ENCODE results near the gene TTLL9.

Gene TTLL9

DNA sequence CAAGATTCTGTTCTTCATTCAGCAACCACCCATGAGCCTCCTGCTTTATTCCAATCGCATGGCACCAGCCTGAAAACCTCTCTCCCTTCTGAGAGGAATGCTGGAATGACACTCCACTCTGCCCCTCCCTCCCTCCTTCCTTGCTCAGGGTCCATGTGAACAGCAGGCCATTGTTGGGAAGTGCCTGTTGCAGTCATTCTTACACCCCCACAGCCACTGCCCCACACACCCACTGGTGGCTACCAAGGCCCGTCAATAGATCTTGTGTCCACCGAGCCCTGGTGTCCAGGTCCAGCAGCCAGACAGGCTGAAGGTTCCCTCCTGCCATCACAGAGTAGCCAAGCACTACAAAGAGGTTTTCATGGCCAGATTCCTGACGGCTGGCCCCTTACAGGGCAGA, 74.9 kb downstream of the TTLL9 start:
- no peak for DNase-seq (ENCODE audit: low read depth in 2 of 2)

DNA sequence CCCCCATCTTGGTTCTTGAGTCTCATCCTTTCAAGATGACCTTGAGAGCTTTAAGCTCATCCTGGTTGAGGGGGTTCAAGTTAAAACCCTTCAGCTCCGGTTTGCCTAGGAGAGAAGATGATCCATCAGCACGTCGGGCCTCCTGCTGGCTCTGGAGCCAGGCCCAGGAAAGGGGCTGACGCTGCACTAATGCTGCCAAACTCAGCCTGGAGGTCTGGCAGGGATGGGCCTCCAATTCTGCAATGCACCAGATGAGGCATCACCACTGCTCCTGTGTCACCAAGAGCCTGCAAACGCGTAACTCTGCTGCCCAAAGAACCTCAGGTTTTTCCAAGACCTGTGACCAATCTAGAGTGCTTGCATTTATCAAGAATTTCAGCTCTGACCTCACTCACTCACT, 75.4 kb downstream of the TTLL9 start:
- no peak for DNase-seq (ENCODE audit: low read depth in 2 of 2)

DNA sequence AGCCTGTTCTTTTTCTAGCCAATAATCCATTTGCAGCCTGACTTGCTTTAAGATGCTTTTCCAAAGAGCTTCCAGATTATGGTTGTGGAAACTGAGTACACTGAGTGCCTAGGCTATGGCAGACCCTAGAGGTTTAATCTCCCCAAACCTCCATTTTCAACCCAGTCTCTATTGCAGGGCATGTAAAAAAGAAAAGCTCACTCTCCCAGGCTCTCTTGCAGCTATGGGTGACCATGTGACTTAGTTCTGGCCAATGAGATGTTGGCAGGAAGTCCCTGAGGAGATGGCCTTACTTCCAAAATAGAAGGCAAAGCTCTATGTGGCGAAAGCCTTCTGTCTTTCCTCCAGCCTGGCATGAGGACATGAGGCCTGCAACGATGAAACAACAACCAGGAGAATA, 77.6 kb downstream of the TTLL9 start:
- DNase-seq (ENCODE audit: low read depth in 2 of 2), result no peak

GRCh38 chr20:31949877-31950646, 79.6 kb downstream of the TTLL9 start:
- no peak for DNase-seq (ENCODE audit: low read depth in 2 of 2)

DNA sequence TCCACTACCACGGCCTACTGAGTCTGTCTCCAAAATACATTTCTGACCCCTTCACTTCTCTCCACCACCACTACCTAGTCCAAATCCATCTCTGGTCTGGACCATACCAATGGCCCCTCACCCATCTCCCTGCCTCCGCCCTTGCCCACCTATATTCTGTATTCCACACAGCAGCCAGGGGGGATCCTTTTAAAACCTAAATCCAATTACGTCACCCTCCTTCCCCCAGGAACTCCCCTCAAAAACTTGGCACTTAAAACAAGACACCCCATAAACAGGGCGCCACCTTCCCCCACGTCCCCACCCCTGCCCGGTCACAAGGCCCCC, 80.7 kb downstream of the TTLL9 start:
- no peak for DNase-seq (ENCODE audit: low read depth in 2 of 2)

DNA sequence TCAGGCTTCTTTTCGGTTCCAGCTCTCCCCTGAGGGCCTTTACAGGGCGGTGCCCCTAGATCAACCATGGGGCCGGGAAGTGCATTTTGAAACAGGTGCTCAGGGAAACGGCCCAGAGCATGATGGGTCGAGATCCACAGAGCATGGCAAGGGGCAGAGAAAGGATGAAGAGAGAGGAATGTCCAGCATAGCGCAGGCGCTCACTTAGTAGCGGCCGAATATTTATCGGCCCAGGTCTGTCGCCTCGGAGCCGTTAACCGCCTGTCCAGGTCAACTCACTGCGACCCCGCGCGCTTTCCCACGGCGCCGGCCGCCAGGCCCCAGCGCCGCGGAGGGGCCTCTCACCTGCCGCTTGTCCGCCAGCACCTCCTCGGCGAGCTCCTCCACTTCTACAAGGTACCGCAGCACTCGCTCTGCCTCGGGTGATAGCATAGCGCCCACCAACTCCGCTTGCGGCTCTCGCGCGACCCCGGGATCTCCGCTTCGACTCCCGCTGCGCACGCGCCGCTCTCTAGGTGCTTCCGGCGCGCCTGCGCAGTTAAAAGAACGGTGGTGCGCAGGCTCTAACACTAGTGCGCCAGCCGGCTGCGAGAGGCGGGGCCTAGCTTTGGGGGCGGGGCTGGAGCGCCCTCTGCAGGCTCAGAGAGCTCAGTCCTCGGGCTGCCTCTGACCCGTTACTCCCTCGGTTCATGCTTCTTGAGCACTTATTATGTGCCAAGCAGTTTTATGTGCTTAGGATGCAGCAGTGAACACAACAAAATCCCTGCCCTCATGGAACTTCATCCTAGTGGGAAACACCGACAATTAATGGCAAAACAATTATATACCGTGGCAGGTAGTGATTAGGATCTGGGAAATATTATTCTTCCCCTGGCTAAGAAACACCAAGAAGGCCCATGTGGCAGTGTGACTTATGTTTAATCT, 81.4 kb downstream of the TTLL9 start, which contains the start of gene PDRG1:
PDRG1 (minus strand) TSS at position 517 of the 924 bp plus-strand sequence; CDS start at position 432, 85 bp downstream.
- peak; percentile 95 to 96 for DNase-seq (ENCODE audit: low read depth in 2 of 2)

DNA sequence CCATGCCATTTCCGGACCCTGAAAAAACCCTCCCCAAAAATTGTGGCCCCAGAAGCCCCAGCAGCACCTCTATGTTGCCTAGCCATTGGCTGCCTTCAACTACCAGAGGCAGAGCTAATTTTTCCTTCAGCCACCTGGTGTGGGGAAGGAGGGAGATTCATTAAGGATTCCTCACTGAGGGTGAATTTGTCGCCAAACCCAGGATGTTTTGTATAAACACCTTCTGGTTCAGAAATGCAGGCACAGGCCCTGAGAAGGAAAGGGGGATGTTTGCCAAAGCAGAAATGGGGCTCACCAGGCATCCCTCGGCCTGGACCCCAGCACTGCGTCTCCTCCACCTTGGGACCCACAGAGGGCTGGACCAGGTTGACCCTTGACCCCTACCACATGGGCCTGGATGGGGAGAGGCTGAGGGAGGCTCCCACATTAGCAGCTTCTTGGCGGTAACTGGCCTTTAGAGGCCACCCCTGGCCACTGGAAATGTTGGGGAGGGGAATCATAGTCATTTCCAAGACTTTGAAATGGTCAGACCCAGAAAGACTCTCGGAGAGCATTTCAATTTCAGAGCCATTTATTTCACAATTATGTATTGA, 83.2 kb downstream of the TTLL9 start:
- no peak for DNase-seq (ENCODE audit: low read depth in 2 of 2)

- DNase-seq (ENCODE audit: low read depth in 2 of 2), result no peak
These were observed 84.1 kb downstream of the TTLL9 start for GRCh38 chr20:31954500-31954899.

DNA sequence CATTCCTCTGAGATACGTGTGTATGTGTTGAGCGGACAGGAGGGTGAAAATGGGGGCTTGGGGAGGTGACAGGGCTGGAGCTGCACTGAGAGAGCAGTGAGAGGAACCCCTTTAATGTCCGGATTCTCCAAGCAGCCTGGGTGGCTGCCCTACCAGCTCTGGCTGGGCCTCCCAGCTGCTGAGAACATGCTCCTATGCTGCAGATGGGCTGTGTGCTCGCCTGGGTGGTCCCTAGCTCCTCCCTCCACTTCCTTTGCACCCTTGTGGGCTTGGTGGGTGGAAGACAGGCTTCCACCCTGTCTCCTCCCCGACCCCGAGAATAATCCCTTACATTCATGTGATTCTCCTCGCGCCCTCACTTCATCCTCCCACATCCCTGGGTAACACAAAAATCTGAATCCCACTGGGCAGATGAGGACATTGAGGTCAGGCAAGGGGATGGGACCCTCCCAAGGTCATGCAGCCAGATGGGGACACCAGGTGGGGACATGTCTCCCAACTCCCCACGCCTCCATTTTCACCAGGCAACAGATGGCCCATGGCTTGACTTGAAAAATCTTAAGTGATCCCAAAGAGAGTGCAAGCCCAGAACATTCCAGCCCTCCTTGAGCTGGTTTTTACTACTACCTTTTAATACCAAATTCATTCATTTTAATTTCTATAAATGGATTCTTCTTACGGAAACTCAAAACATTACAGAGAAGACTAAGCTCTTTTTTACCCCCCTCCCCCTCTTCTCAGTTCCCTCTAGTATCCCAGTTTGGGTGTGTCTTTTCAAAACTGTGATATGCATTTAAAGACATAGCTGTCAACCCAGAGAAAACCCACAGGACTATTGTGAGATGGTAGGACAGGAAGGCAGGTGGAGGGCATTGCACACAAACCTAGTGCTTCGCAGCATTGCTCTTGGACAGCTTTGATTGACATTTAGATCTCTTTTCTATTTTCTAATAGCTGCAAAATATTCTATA, 86.4 kb downstream of the TTLL9 start:
- DNase-seq (ENCODE audit: low read depth in 2 of 2), result no peak

DNA sequence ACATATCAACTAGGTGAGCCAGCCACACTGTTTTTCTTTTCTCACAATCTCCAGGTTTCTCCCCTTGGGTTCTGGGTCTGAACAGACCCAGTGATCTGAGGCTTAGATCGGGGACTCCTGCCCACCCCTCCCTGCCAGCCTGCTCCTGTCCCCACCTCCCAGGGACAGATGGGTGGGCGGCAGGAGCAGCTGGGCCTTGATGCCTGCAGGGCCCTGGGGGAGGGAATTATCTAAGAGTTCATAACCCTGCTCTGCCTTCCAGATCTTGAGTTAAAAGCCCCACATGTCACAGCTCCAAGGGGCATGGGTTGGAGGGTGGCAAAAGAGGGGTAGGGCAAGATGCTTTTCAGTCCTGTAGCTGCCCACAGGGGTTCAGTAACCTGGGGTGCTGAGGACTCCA, 92.3 kb downstream of the TTLL9 start:
- DNase-seq (ENCODE audit: low read depth in 2 of 2), result no peak

- DNase-seq (ENCODE audit: low read depth in 2 of 2), result no peak
These were observed 93.5 kb downstream of the TTLL9 start for GRCh38 chr20:31963889-31964288.

DNA sequence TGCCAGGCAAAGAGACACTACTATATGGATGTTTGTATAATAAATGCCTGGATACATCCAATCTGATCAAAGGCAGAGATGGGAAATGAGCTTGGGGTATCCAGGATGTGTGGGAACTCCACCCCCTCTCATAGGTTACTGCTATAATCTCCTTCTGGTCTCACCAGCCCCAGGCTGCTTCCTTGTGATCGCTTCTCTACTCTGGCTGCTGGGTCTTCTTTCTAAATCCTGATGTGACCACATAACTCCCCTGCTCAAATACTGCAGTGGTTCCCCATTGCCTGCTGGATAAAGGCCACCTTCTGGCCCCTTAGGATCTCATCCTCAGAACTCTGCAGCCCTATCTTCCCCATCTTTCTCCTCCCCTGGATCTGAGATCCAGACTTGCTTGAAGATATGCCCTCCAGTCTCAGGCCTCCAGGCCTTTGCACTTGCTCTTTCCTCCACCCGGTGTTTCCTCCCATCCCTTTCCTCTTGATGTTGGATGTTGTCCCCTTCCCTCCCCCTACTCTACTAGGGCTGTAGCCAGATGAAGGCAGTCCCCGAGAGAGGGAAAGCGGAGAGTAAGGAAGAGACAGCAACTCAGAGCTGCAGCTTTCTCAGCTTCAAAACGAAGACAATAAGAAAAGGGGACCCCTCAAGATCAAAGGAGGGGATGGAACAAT, 96.7 kb downstream of the TTLL9 start:
- no peak for DNase-seq (ENCODE audit: low read depth in 2 of 2)

- no peak for DNase-seq (ENCODE audit: low read depth in 2 of 2)
These were observed 97.4 kb downstream of the TTLL9 start, which contains the start of gene XKR7 for GRCh38 chr20:31967830-31968249. Gene XKR7 (plus strand): TSS chr20:31968151. CDS start chr20:31968176, 25 bp downstream.

- DNase-seq (ENCODE audit: low read depth in 2 of 2), result peak; percentile 59 to 68
These were observed 98.1 kb downstream of the TTLL9 start for GRCh38 chr20:31968291-31969126.

DNA sequence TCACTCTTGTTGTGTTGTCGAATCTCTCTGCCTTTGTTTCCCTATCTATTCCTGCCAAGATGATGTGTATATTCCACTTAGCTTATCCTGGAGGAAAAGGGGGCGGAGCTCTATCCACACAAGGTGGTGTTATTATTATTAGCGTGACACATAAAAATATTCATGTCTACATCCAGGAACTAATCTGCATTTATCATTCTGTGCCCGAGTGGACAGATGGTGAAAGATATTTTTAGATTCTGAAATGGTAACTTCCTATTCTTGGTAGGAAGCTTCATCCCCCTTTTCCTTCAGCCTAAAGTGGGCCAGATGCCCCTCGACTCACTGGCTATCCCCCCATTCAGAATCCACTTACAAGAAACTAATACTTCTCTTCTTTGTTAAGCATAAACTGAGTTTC, 99.6 kb downstream of the TTLL9 start:
- DNase-seq (ENCODE audit: low read depth in 2 of 2), result no peak

DNA sequence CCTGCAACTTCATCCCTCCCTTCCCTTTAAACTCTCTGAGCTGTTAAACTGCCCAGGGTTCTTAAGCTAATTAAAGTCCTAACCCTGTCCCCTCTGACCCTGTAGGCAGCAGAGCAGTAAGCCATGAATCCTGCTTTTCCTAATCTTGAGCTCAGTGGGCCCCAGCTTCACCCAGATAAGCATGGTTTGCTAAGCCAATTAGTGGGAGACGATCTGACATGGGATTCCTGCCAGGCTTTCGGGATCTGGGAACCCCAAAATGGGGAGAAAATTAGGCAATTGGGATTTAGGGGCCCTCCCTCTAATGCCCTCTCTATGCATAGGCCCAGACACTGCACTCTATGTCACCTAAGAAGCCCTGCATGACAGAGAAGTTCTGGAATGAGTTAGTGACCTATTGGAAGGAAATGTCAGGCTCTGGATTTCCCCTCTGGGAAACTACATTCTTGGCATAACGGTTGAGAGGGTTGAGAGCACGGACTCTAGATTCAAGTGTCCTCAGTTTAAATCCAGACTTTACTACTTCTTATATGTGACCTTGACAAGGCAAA, 102.1 kb downstream of the TTLL9 start:
- DNase-seq (ENCODE audit: low read depth in 2 of 2), result no peak

DNA sequence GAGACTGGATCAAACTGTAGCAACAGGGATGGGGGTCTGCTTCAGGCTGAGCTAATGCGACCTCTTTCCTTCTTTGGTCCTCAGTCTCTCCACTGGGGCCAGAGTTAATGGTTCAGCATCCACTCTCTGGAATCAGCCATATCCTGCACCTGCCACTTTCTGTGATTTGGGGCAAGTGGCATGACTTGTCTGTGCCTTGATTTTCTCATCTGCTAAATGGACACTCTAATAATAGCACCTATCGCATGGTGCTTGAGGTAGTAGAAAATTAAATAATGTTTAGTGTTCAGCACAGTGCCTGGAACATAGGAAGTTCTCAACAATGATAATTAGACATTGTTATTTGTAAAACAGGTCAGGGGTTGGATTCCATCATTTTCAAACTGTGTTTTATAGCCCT, 103.9 kb downstream of the TTLL9 start:
- no peak for DNase-seq (ENCODE audit: low read depth in 2 of 2)

DNA sequence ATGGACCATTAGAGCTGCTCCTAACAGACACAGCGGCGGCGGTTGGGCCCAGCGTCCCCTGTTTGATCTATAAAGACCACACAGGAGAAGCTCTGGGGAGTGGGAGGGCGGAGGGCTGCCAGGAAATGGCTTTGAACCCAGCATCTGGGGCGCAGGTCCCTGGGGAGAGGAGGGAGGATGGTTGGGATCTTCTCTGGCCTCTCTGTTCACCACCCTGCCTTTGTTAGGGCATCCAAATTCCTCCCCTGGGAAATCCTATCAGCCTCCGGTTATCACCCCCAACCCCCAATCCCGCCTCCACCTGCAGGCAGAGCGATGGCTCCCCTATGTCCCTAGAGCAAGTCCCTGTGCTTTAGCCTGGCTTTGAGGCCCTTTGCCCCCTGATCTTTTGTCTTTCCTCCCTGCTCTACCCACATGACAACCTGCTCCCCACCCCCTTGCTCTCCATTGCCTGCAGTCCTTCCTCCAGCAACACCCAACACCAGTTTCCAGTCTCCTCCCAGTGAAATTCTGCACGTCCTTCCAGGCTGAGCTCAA, 104.6 kb downstream of the TTLL9 start:
- DNase-seq (ENCODE audit: low read depth in 2 of 2), result no peak

GRCh38 chr20:31975874-31976273, 105.4 kb downstream of the TTLL9 start:
- DNase-seq (ENCODE audit: low read depth in 2 of 2), result no peak

Measured in stimulated activated CD8-positive, alpha-beta memory T cell treated with anti-CD3 and anti-CD28 coated beads, Interleukin-15, amount 100 ng/mL, for 48 hours (primary cell).